HepG2 (cell line): Measurements from ENCODE around the gene INHA. TPM values are rescaled to one million over a fixed set of nuclear protein-coding genes. Genes with fewer than 3 reads are reported as not detected.
A peak's percentile ranks its signal among the peaks of the same experiment; 100 is the strongest.

Experiments used
- AHR ChIP-seq: IDR thresholded peaks from 2 replicates; pipeline ENCODE4 v1.6.1; 2018; ENCODE audit warnings: missing genetic modification reagents, missing compliant biosample characterization
- BRD4 ChIP-seq: sonication (generic); formaldehyde crosslinking; IDR thresholded peaks from 2 replicates; pipeline ENCODE4 v1.4.0; 2020; ENCODE audit warnings: missing genetic modification reagents
- CBFB ChIP-seq: sonication (generic); formaldehyde crosslinking; IDR thresholded peaks from 2 replicates; pipeline ENCODE4 v1.4.0; 2020; ENCODE audit warnings: missing genetic modification reagents
- CSRNP1 ChIP-seq: sonication (generic); formaldehyde crosslinking; IDR thresholded peaks from 2 replicates; pipeline ENCODE4 v1.8.1; 2023; ENCODE audit warnings: mild to moderate bottlenecking, missing genetic modification reagents
- GATAD1 ChIP-seq: IDR thresholded peaks from 2 replicates; pipeline ENCODE4 v1.6.1; 2016; ENCODE audit warnings: missing genetic modification reagents, missing compliant biosample characterization
- HMG20B ChIP-seq: conservative IDR thresholded peaks from 2 replicates; pipeline ENCODE4 v1.6.1; 2016; ENCODE audit warnings: missing genetic modification reagents, missing compliant biosample characterization
- IKZF4 ChIP-seq: sonication (generic); formaldehyde crosslinking; IDR thresholded peaks from 2 replicates; pipeline ENCODE4 v1.5.1; 2020; ENCODE audit warnings: borderline replicate concordance, mild to moderate bottlenecking, low read depth, missing genetic modification reagents; ENCODE audit errors: not compliant biosample characterization
- MIER3 ChIP-seq: IDR thresholded peaks from 2 replicates; pipeline ENCODE4 v1.6.1; 2016; ENCODE audit warnings: missing compliant biosample characterization, borderline replicate concordance
- MTA1 ChIP-seq: sonication (generic); formaldehyde crosslinking; IDR thresholded peaks from 2 replicates; pipeline ENCODE4 v1.4.0; 2020; ENCODE audit warnings: missing genetic modification reagents, mild to moderate bottlenecking, borderline replicate concordance
- MXI1 ChIP-seq: IDR thresholded peaks from 3 replicates; pipeline ENCODE4 v1.6.1; 2012; ENCODE audit warnings: low read depth, low read length, inconsistent platforms, borderline replicate concordance
- NAIF1 ChIP-seq: sonication (generic); formaldehyde crosslinking; IDR thresholded peaks from 2 replicates; pipeline ENCODE4 v1.5.0; 2020; ENCODE audit warnings: mild to moderate bottlenecking, missing genetic modification reagents, borderline replicate concordance
- NCOR1 ChIP-seq: fragments of 200-600 bp; sonication (generic); IDR thresholded peaks from 2 replicates; pipeline ENCODE4 v1.7.0; 2017; ENCODE audit warnings: antibody characterized with exemption, low read length, borderline replicate concordance
- RARA ChIP-seq: IDR thresholded peaks from 2 replicates; pipeline ENCODE4 v1.6.1; 2016; ENCODE audit warnings: missing genetic modification reagents, missing compliant biosample characterization
- SP1 ChIP-seq, 2 experiments: fragments of 450-650 bp in 1 of 2; sonication (generic) in 1 of 2; formaldehyde crosslinking in 1 of 2; IDR thresholded peaks; 2 replicates each; pipeline versions ENCODE4 v1.4.0 to v1.6.1; 2016 to 2020; ENCODE audit warnings: missing genetic modification reagents in 1 of 2
- ZBTB25 ChIP-seq: IDR thresholded peaks from 2 replicates; pipeline ENCODE4 v1.6.1; 2018; ENCODE audit warnings: missing genetic modification reagents
- ZFP1 ChIP-seq: IDR thresholded peaks from 2 replicates; pipeline ENCODE4 v1.6.1; 2016
- ZNF367 ChIP-seq: sonication (generic); formaldehyde crosslinking; IDR thresholded peaks from 2 replicates; pipeline ENCODE4 v1.4.0; 2020; ENCODE audit warnings: missing genetic modification reagents, borderline replicate concordance
- ZNF431 ChIP-seq: sonication (generic); formaldehyde crosslinking; IDR thresholded peaks from 2 replicates; pipeline ENCODE4 v1.9.0; 2022; ENCODE audit warnings: missing genetic modification reagents, low read depth, mild to moderate bottlenecking, borderline replicate concordance
- ZNF746 ChIP-seq: sonication (generic); formaldehyde crosslinking; IDR thresholded peaks from 2 replicates; pipeline ENCODE4 v1.8.0; 2022; ENCODE audit warnings: mild to moderate bottlenecking, missing genetic modification reagents
- polyA plus RNA-seq, 8 experiments: library from polyadenylated mRNA; depleted of rRNA in 3 of 8; stranded (reverse) in 7 of 8; unstranded in 1 of 8; fragments of >200 nt; fragmentation: Illumina TruSeq in 4 of 8; extraction: Trizol in 4 of 8; gene quantifications; 2 replicates each; pipeline versions ENCODE4 v1.2.1 to v1.2.3, GENCODE V29; 2011 to 2016; ENCODE audit warnings: low read depth in 4 of 8, missing spikeins in 1 of 8, mixed read lengths in 1 of 8; ENCODE audit not compliant: insufficient read depth in 1 of 8
- total RNA-seq, 5 experiments: library from RNA; depleted of rRNA; stranded (reverse); fragments of >200 nt; fragmentation: Illumina TruSeq; extraction: Trizol; gene quantifications; 2 replicates each; pipeline ENCODE4 v1.2.3, GENCODE V29; 2016; ENCODE audit warnings: low read depth in 1 of 5
- TF ChIP-seq, protein P1 (sequence below): sonication (generic); formaldehyde crosslinking; IDR thresholded peaks from 2 replicates; pipeline ENCODE4 v1.5.1; 2020; ENCODE audit warnings: missing genetic modification reagents, mild to moderate bottlenecking, borderline replicate concordance
- TF ChIP-seq, protein P2 (sequence below): IDR thresholded peaks from 2 replicates; pipeline ENCODE4 v1.6.1; 2016; ENCODE audit warnings: missing compliant biosample characterization, missing genetic modification reagents, borderline replicate concordance

The INHA gene
- total and polyA plus RNA-seq, 2 of the 13 experiments (the other 11 are each of a cell fraction or from before 2014, with no cell fraction given), result 4.1 to 15.2 TPM

- TF ChIP-seq MIER3 (peak; percentile 98), IKZF4 (CRISPR knock-in tag) (peak; percentile 96), NAIF1 (CRISPR knock-in tag) (no peak; the same call in 1 of the 2 replicates), ZNF367 (CRISPR knock-in tag) (peak; percentile 93), NCOR1 (peak; percentile 65; the same call in 1 of the 2 replicates), HMG20B (CRISPR knock-in tag) (no peak), BRD4 (CRISPR knock-in tag) (0 out of 2 replicates have a peak, but pooled peaks have one; percentile 39), ZFP1 (peak; percentile 90), CSRNP1 (CRISPR knock-in tag) (peak; percentile 61), MXI1 (peak; percentile 97; the same call in 2 of the 3 replicates), AHR (CRISPR knock-in tag) (peak; percentile 40; the same call in 1 of the 2 replicates), SP1 (IDR thresholded peaks at IDR 0.05) (0 out of 2 replicates have a peak, but pooled peaks have one; percentile 21), SP1 (CRISPR knock-in tag; IDR thresholded peaks at IDR 0.05) (peak; percentile 95), ZNF431 (CRISPR knock-in tag) (no peak; the same call in 1 of the 2 replicates), RARA (peak; percentile 55; the same call in 1 of the 2 replicates), MTA1 (no peak; the same call in 1 of the 2 replicates), CBFB (CRISPR knock-in tag) (peak; percentile 78), ZBTB25 (CRISPR knock-in tag) (peak; percentile 88), GATAD1 (CRISPR knock-in tag) (peak; percentile 89), ZNF746 (CRISPR knock-in tag) (peak; percentile 42; the same call in 1 of the 2 replicates)
- TF ChIP-seq, protein P1, sequence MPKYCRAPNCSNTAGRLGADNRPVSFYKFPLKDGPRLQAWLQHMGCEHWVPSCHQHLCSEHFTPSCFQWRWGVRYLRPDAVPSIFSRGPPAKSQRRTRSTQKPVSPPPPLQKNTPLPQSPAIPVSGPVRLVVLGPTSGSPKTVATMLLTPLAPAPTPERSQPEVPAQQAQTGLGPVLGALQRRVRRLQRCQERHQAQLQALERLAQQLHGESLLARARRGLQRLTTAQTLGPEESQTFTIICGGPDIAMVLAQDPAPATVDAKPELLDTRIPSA (CRISPR knock-in tag), result peak; percentile 68; the same call in 1 of the 2 replicates
- TF ChIP-seq, protein P2, sequence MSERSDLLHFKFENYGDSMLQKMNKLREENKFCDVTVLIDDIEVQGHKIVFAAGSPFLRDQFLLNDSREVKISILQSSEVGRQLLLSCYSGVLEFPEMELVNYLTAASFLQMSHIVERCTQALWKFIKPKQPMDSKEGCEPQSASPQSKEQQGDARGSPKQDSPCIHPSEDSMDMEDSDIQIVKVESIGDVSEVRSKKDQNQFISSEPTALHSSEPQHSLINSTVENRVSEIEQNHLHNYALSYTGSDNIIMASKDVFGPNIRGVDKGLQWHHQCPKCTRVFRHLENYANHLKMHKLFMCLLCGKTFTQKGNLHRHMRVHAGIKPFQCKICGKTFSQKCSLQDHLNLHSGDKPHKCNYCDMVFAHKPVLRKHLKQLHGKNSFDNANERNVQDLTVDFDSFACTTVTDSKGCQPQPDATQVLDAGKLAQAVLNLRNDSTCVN (CRISPR knock-in tag), result peak; percentile 89
Measured at GRCh38 chr2:219543596-219544358, 28.3 kb upstream of the INHA start, which contains the start of the genes CHPF and TMEM198 (continued).
